Measurements from ENCODE around the gene ZBTB17. TPM values are rescaled to one million over a fixed set of nuclear protein-coding genes. Genes with fewer than 3 reads are reported as not detected.

Gene ZBTB17
- total and polyA plus RNA-seq, 8 donors: 16.2 to 106 (median 18.0) TPM

GRCh38 chr1:15998929-15999328, 23.0 kb upstream of the ZBTB17 start:
- intact Hi-C loops (cut with DNase I): loop anchor here in 2 of 3 donors (5.0 to 10.0 kb wide), 2 partner anchors 192 to 194 kb away; partner anchors contain the start of gene UQCRHL (in 2 of the 2)
- DNase-seq: peak in 1 of 6 donors; percentile 31
- FAIRE-seq: no peak
- Histone ChIP-seq H3K4me1 (no peaks in the 10 kb centered on the region), H3K4me3 (no peak overlapping the region), H3K36me3 (no peaks in the 10 kb centered on the region), H3K9me3 (no peaks in the 10 kb centered on the region), H3K27ac (no peak overlapping the region), H3K27me3 (no peaks in the 10 kb centered on the region)
- TF ChIP-seq CTCF (IDR thresholded peaks at IDR 0.05): no peak
- no peak for ATAC-seq
- WGBS, 2 donors: 92 to 96% methylated on average over 11 of the region's 11 CpGs

- 82 to 85% methylated on average over 9 of the region's 9 CpGs for WGBS, 2 donors
- Histone ChIP-seq H3K9me3 (no peaks in the 10 kb centered on the region), H3K36me3 (no peaks in the 10 kb centered on the region), H3K4me1 (no peaks in the 10 kb centered on the region), H3K27ac (no peak overlapping the region), H3K4me3 (no peak overlapping the region), H3K27me3 (no peaks in the 10 kb centered on the region)
- intact Hi-C loops (cut with DNase I): loop anchor here in 2 of 3 donors (5.0 to 10.0 kb wide), 2 partner anchors 190 to 193 kb away; partner anchors contain the start of gene UQCRHL (in 2 of the 2)
- no peak for TF ChIP-seq CTCF (IDR thresholded peaks at IDR 0.05)
- no peak for FAIRE-seq
- DNase-seq: peak in 1 of 6 donors; percentile 16
- no peak for ATAC-seq
Observed at GRCh38 chr1:15997637-15998280, 21.9 kb upstream of the ZBTB17 start.

GRCh38 chr1:15997076-15997585, 21.2 kb upstream of the ZBTB17 start:
- H3K27ac ChIP-seq: no peak overlapping the region
- no peaks in the 10 kb centered on the region for H3K27me3 ChIP-seq
- WGBS, 2 donors: 75 to 88% methylated on average over 9 of the region's 9 CpGs
- intact Hi-C loops (cut with DNase I): loop anchor here in 2 of 3 donors (5.0 to 10.0 kb wide), 2 partner anchors 190 to 192 kb away; partner anchors contain the start of gene UQCRHL (in 2 of the 2)
- no peak for TF ChIP-seq CTCF (IDR thresholded peaks at IDR 0.05)
- no peak for FAIRE-seq
- DNase-seq: peak in 1 of 6 donors; percentile 36
- no peak for ATAC-seq
- no peaks in the 10 kb centered on the region for H3K36me3 ChIP-seq
- H3K9me3 ChIP-seq: no peaks in the 10 kb centered on the region
- no peak overlapping the region for H3K4me3 ChIP-seq
- no peaks in the 10 kb centered on the region for H3K4me1 ChIP-seq

DNA sequence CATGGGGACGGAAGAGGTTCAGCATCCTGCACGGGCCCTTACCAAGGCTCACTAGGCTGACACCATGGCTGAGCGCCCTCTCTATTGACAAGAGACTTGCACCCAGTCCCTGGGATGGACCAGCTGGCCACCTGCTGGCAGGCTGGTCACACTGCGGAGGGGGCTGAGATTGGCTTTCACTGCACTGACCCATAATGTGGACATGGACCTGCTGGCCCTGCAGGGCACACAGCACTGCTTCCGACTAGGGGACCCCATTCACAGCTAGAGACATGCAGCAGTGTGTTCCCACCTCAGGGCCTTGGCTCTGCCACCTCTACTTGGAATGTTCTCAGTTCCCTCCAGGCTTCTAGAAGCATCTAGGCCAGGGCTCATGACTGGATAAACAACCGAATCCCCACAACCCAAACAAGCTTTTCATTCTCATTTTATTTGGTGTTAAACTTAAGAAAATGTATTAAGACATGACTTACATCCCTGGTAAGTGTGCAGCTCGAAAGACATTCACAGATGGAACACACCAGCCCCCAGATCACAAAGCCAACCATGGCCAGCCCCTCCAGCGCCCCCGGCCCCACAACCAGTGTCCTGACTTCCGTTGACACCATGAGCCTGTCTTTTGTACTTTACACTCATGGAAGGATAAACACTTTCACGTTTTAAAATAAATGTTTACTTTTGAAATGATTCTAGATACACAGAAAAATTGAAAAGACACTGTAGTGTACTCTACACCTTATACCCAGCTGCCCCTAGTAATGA, 18.9 kb upstream of the ZBTB17 start:
- intact Hi-C loops (cut with DNase I): loop anchor here in 2 of 3 donors (5.0 to 10.0 kb wide), 2 partner anchors 187 to 190 kb away; partner anchors contain the start of gene UQCRHL (in 2 of the 2)

More for the DNA sequence above, 18.9 kb upstream of the ZBTB17 start:
- H3K4me3 ChIP-seq: no peak overlapping the region
- ATAC-seq: peak; percentile 84 to 95 (median 89)
- peak; percentile 54 to 67 (median 60) for TF ChIP-seq CTCF (IDR thresholded peaks at IDR 0.05)
- H3K9me3 ChIP-seq: no peaks in the 10 kb centered on the region
- FAIRE-seq: no peak
- 45 to 50% methylated on average over 11 of the region's 11 CpGs for WGBS, 2 donors
- DNase-seq: peak; percentile 51 to 79 (median 74)
- H3K36me3 ChIP-seq: no peaks in the 10 kb centered on the region
- H3K27me3 ChIP-seq: no peaks in the 10 kb centered on the region
- no peaks in the 10 kb centered on the region for H3K4me1 ChIP-seq
- no peak overlapping the region for H3K27ac ChIP-seq

Data from pancreas (tissue), 10 donors.